ENCODE results near the gene RAET1E.
"Not testable (repeated sequence)": the region's sequence is repeated elsewhere in the genome, so short reads cannot be mapped to it uniquely, and the experiment has no call there.

The RAET1E gene

DNA sequence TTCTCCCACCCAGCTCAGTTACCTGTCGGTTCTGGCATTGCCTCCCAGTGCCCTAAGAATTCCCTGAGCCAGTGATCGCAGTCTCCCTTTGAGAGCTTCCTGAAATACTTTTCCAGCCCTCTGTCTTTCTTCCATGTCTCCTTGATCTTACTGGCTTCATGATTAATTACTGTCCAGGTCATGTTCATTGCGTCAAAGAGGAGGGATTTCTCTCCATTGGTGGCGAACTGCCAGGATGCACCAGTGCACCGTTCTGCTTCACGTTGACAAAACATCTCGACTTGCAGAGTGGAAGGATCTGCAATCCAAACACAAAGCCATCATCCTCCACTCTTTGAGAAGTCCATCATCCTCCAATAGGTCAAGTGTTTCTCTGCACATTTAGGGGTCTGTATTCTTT is 8.6 kb downstream of the RAET1E start:
- no peak for ATAC-seq

DNA sequence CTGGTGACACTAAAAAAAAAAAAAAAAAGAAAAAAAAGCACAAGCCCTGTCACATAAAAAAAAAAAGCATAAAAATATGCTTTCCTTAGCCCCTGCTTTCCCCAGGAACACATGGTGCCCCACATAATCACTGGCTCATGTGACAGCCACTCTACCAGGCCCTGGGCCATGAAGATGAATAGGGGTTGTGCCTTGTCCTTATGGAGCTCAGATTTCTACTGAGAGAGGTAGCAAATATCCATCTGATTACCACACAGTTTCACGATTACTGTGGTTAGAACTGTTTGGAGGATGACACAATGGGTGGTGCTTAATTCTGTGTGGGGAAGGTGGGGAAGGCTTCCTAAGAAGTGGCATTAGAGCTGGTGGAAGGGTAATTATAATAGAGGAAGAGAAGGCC is 9.3 kb downstream of the RAET1E start:
- no peak for ATAC-seq

DNA sequence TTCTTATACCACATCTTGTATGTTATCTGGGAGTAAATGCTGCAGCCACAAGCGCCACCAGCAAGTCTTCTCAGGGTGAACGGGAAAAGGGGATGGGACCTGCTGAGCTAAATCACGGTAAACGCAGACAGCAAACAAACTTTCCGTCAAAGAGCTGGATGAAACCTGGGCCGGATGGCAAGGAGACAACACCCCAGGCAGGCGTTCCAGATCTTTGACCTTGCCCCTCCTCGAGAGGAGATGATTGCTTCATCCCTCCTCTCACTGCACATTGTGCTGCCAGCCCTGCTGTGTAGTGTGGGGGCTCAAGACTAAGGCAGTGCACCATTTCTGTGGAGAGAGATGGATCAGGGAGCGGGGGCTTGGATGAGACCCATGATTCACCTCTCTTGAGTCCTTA is 9.8 kb downstream of the RAET1E start:
- no peak for ATAC-seq

DNA sequence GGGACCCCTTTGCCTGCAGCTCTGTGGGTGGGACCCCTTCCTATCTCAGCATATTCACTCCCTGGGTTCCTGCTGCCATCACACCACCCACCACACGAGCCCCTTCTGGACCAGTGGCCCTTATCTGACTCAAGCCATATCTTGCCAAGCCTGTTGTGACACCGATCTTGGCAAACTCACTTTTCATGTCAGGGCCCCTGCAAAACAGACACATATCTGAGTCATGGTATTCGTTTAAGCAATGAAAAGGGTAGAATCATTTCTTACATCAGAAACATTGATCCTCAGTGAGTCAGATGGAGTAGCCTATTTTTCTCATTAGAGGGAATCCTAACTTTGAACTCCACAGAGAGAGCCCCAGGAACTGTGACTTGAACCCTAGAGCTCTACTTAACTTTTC is 10.6 kb downstream of the RAET1E start:
- ATAC-seq, result no peak

DNA sequence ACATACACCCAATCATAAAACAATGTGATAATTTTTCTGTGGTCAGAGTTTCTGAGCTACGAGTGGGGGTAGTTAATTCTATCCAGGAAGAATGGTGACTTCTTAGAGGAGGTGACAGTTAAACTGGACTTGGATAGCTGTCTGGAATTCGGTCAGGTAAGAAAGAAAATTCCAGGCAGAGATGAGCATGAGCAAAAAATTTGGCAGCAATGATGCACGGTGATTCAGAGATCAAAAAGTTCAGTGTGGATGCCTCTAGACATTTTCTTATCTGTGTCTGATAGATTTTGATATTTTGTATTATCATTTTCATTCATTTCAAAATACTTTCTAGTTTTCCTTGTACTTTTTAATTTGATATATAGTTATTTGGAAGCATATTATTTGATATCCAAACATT is 12.0 kb downstream of the RAET1E start:
- ATAC-seq, result no peak

DNA sequence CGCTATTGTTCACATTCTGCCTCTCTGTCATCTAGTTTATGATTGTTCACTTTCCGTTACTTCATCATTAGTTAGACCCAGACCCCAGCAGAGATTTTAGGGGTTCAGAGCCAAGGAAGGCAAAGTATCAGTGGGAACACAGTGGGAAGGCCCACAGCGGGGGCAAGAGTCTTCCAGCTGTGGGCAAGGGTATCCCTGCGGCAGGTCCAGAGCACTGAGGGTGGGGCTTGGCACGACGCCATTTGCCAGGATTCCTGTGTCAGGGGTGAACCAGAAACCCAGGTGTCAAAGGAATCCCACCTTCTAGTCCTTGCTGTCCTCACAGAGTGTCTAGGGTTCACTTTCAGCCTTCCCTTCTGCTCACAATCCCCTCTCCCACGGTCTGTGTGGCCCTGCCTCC is 13.3 kb downstream of the RAET1E start:
- no peak for ATAC-seq

DNA sequence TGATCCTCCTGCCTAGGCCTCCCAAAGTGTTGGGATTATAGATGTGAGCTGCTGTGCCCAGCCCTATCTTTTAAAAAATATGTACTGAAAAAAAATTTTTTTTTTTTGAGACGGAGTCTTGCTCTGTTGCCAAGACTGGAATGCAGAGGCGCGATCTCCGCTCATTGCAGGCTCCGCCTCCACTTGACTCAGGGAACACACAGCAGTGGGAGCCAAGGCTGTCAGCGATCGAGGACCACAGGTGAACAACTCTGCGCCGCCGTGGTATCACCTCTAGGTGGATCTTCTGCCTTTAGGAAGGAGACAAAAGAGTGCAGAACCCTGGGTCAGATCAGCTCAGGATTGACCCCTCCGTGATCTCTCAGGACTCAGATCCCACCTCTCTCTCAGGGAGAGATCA is 13.7 kb downstream of the RAET1E start:
- no peak for ATAC-seq

DNA sequence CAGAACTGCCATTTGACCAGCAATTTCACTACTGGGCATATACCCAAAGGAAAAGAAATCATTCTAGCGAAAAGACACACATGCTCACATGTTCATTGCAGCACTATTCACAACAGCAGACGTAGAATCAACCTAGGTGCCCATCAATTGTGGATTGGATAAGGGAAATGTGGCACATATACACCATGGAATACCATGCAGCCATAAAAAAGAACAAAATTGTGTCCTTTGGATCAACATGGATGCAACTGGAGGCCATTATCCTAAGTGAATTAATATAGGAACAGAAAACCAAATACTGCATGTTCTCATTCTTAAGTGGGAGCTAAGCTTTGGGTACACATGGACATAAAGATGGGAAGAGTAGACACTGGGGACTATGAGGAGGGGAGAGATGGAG is 16.1 kb downstream of the RAET1E start:
- no peak for ATAC-seq

DNA sequence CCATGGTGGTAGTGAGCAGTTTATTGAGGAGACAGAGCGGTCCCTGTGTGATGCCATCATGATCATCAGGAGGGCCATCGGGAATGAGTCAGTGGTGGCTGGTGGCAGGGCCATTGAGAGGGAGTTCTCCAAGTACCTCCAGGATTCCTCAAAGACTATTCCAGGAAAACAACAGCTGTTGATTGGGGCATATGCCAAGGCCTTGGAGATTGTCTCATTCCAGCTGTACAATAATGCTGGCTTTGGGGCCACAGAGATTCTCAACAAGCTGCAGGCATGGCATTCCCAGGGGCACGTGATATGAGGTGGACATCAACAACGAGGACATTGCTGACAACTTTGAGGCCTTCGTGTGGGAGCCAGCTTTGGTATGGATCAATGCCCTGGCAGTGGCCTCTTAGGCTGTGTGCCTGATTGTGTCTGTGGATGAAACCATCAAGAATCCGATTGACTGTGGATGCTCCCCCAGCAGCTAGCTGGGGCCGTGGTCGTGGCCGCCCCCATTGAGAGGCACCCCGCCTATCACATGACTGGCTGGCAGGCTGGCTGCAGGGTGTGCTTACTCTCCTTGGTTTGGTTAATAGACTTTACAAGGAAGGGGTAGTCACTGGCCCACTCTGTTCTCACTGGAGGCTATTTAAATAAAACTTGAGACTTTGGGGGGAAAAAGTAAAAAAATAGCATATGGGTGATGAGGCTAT is 16.7 kb downstream of the RAET1E start:
- ATAC-seq, result no peak

DNA sequence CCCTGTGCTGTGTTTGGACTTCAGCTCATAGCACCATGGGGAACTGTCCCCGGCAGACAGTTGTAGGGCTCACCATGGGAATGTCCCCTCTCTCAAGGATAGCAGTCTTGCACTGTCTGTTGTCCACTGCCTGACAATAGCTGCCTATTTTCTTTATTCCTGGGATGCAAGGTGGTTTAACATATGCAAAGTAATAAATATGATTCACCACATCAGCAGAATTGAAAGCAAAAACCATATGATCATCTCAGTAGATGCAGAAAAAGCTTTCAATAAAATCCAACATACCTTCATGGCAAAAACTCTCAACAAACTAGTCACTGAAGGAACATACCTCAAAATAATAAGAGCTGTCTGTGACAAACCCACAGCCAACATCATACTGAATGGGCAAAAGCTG is 20.3 kb downstream of the RAET1E start:
- no peak for ATAC-seq

DNA sequence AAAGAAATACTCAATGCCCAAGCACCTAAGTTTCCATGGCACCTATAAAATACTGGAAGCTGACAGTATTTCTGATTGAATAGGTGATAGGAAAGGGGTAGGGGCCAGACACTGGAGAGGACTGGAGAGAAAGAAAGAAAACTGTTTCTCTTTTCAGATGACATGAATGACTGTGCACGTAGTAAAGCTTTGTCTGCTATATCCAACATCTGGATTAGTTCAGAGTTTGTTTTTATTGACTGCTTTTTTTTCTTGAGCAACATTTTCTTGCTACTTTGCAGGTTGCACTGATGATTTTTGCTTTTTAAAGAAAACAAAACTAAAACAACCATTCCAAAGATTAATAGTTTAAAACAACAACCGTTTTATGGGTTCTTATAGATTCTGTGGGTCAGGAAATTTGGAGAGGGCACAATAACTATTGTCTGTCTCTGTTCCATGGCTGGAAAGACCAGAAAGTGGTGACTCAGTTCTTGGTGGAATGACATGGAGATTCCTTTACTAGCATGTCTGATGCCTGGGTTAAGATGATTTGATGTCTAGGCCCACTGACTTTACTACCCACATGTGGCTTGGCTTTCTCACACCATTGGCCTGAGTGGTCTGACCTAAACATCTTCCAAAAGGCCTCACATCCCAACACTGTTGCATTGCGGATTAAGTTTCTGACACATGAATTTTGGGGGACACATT is 21.5 kb downstream of the RAET1E start:
- ATAC-seq, result no peak

DNA sequence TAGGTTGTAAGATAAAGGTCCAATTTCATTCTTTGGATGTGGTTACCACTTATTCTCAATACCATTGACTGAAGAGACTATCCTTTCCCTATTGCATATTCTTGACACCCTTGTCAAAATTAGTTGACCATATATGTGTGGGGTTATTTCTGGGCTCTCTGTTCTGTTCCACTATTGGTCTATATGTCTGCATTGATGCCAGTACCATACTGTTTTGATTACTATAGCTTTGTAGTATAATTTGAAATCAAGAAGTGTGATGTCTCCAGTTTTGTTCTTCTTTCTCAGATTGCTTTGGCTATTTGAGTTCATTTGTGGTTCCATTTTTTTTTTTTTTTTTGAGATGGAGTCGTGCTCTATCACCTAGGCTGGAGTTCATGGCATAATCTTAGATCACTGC is 25.7 kb downstream of the RAET1E start:
- no peak for ATAC-seq

DNA sequence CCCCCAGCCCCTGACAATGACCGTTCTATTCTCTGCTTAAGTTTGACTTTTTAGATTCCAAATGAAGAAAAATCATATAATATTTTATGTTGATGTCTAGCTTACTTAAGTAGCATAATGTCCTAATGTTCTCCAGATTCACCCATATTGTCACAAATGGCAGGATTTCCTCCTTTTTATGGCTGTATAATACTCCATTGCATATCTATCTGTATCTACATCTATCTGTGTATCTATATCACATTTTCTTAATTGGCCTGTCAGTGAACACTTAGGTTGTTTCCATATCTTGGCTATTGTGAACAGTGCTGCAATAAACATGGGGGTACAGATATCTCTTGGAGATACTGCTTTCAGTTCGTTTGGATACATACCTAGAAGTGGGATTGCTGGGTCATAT is 26.7 kb downstream of the RAET1E start:
- ATAC-seq, result no peak

DNA sequence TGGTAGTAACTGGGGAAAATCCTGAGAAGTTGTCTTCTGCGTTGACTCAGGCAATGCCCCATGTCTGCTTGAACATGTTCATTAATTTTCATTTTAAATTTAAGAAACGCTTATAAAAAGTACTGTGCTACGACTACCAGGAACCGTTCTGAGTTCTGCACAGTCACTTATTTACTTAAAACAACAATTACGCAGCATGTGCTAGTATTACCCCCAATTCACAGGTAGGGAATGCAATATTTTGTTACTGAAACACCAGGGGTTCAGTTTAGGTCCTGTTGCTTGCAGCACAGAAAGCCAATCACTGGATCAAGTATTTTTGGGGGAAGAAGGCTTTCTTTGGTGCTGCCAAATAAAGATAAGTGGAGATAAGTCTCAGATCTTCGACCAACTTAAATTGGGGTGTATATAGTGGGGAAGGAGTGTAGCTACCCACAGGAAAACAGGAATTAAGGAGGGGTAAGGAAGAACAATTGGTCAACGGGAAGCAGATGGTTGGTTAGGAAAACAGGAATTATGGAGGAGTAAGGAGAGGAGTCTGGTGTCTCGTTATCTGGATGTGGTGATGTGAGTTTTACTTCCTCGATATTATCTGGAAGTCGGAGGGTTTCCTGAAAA is 28.5 kb downstream of the RAET1E start:
- no peak for ATAC-seq

DNA sequence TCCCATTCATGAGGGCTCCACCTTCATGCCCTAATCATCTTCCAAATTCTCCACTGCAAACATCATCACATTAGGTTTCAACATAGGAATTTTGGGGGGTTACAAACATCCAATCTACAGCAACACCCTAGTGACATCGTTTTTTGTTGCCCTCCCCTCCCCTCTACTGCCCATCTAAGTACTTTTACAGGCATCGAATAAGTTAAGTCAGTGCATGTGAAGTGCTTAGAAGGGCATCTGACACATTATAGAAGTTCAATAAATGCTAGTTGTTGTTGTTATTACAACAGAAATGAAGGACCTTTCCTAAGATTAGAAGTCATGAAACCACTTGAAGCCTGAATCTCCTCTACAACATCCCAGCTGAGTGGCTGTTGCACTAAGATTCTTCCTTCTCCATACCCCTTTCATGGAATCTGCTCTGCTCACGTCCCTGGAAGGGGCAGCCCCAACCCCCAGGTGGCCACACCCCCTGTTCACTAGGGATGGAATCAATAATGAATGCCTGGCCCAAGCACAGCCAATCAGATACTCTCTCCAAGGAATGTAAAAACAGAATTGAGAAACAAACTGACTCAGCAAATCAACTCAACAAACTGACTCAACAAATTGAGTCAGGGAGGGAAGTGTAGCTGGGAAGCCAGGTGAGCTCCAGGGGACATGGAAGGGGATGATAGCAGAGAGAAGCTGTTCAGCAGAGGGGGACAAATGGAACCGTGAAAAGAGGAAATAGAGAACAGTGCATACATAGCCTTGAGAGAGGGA is 29.9 kb downstream of the RAET1E start:
- ATAC-seq, result no peak

DNA sequence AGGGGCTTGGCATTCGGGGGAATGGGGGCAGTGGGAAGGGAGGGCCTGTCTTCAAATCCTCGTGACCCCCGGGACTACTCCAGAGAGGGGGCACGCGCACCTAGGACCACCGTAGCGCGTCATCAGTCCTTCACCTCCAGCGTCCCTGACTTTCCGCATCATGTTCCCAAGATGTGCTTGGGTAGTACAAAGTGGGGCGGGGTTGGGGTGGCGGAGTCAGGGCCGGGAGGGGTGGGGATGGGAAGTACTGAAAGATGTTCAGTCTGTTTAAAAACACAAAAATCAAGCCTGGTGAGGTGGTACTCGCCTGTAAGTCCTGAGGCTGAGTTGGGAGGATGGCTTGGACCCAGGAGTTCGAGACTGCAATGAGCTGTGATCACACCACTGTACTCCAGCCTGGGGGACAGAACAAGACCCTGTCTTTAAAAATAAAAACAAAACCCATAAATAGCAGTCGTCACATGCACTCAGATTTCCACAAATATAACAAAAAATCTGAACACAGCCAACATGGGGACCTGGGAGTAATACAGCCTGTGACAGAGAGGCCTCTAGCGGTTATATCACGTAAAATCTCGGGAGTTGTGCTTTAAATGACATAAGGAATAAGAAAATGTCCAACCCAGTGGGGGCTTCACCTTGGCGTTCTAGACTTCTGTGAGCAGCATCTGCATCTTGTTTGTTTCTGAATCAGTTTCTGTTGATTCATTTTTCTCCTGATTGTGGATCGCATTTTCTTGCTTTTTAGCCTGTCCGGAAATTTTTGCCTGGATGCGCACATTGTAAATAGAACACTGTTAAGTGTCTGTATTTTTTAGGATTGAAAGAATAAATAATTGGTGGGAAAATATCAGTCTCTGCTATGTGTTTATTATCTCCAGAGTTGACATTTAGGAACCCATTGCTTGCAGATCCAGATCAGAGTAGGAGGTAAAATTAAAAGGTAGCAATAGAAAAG is 33.1 kb downstream of the RAET1E start:
- no peak for ATAC-seq

DNA sequence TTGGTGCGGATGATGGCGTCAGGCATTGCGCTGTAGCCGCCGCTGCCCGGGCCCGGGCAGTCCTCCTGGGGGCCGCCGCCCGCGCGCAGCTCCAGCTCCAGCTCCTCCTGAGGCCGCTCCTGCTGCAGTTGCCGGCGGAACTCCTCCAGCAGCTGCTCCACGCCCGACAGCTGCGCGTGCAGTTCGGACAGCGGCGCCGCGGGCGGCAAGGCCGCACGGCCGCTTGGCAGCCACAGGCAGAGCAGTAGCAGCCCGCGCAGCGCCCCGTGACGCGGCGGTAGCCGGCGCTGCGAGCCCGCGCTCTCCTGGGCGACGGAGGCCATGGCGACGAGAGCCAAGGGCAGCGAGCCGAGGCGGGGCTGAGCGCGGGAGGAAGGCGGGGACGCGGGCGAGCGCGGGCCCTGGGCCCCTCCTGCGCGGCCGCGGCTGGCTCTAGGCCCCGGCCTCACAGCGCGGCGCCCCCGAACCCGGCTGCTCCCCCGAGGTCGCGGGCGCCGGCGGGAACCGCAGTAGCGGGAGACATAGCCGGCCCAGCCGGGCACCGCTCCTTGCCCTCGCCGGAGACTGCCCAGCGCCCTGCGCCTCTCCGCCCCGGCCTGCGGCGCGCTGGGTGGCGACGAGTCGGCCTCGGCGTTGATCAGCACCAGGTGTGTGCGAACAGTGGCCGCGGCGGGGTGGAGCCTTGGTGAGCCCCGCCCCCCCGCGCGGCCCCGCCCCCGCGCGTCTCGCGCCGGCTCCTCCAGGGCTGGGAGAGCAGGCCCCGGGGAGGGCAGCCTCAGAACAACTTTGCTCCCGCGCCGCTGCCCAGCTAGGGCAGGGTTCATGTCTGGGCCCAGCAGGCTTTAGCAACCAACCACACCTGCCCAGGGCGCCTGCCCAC is 34.0 kb downstream of the RAET1E start, which contains the start of gene LRP11:
Gene LRP11, minus strand, starts transcription at position 662 of the 880 bp plus-strand sequence. Its CDS starts 339 bp downstream, at position 323.
- peak; percentile 89 to 90 for ATAC-seq

DNA sequence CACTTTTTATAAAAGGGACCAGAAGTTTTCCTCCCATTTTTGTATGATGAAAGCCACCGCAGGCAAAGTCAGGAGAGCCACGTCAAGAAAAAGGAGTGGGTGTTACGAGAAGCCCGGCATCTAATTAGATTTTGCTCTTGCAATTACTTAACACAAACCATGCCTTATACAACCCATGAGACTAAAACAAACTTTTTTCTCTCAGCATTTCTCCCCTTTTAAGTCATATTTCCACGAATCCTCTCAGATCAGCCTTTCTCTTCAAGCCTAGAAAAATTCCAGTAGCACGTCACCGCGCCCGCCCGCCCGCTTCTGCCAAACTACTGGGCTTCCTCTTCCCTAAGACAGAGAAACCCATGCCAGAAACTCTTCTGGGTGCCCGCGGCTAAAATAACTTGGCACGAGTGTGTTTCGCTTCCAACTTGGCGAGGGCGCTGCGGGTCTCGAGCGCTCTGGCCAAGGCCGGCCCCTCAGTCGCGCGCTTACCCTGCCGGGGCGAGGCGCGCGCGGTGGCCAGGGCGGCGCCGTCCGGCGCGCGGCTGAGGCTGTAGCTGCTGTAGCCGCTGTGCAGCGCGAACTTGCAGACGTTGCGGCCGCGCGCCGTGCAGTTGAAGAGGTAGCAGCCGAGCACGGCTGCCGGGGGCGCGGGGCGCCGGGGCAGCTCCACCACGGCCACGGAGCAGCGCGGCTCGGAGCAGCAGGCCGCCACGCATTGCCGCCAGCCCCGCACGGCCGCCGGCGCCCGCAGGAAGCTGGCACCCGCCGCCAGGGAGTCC is 34.8 kb downstream of the RAET1E start:
- peak; percentile 8 to 13 for ATAC-seq

DNA sequence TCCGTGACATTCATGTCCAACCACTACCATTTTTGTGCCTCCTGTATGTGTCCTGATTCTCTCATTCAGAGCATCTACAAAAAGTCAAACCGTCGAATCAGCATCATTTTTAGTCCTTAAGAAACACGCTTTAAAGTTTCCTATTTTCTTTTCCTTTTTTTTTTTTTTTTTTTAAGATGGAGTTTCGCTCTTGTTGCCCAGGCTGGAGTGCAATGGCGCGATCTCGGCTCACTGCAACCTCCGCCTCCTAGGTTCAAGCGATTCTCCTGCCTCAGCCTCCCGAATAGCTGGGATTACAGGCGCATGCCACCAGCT is 35.5 kb downstream of the RAET1E start:
- ATAC-seq, result not testable (repeated sequence)
